SU-DHL-6 (cell line): ENCODE data around the gene MIF4GD.

Experiments used
- H2AFZ ChIP-seq: fragments of 200-600 bp; sonication (generic); 2 replicates; pipeline ENCODE4 v1.6.1; 2014; ENCODE audit warnings: low read depth, mild to moderate bottlenecking, moderate library complexity, mixed read lengths, antibody characterized with exemption, low read length; ENCODE audit not compliant: severe bottlenecking
- H3F3A ChIP-seq: fragments of 200-600 bp; shearing (Covaris generic); 2 replicates; pipeline ENCODE4 v1.6.0; 2016; ENCODE audit warnings: antibody characterized with exemption, mild to moderate bottlenecking; ENCODE audit not compliant: insufficient read depth
- H3K27ac ChIP-seq: fragments of 200-600 bp; sonication (generic); 2 replicates; pipeline ENCODE4 v1.5.1; 2016; ENCODE audit warnings: low read depth, mild to moderate bottlenecking, low read length, moderate library complexity, mixed read lengths
- H3K27me3 ChIP-seq: fragments of 200-600 bp; sonication (generic), shearing (Covaris generic); 2 replicates; pipeline ENCODE4 v1.6.0; 2014; ENCODE audit warnings: mild to moderate bottlenecking, low read length
- H3K36me3 ChIP-seq: fragments of 200-600 bp; sonication (generic); 2 replicates; pipeline ENCODE4 v1.6.1; 2014; ENCODE audit warnings: mild to moderate bottlenecking, low read length, mixed read lengths
- H3K4me2 ChIP-seq: fragments of 300-600, 200-600 bp; shearing (Covaris generic), sonication (generic); 2 replicates; pipeline ENCODE4 v1.6.0; 2014; ENCODE audit warnings: low read length, low read depth, mild to moderate bottlenecking; ENCODE audit not compliant: poor library complexity, severe bottlenecking
- H3K4me3 ChIP-seq: fragments of 200-600 bp; sonication (generic); 2 replicates; pipeline ENCODE4 v1.5.1; 2014; ENCODE audit warnings: antibody characterized with exemption, low read length, mild to moderate bottlenecking, mixed read lengths; ENCODE audit not compliant: insufficient read depth, poor library complexity, severe bottlenecking
- H3K79me2 ChIP-seq: fragments of 200-600 bp; sonication (generic); 2 replicates; pipeline ENCODE4 v1.6.1; 2014; ENCODE audit warnings: mild to moderate bottlenecking, low read length, moderate library complexity; ENCODE audit not compliant: insufficient read depth
- H3K9ac ChIP-seq: fragments of 200-600 bp; sonication (generic); 2 replicates; pipeline ENCODE4 v1.7.0; 2014; ENCODE audit warnings: mild to moderate bottlenecking, low read length
- H3K9me2 ChIP-seq: fragments of 200-600 bp; sonication (generic); replicated peaks from 2 replicates; pipeline ENCODE4 v1.6.1; 2014; ENCODE audit warnings: low read length; ENCODE audit not compliant: insufficient read depth
- H3K9me3 ChIP-seq: fragments of 200-600 bp; sonication (generic); 2 replicates; pipeline ENCODE4 v1.6.1; 2014; ENCODE audit warnings: low read length, mixed read lengths; ENCODE audit not compliant: insufficient read depth
- H4K20me1 ChIP-seq: fragments of 200-600 bp; sonication (generic); 2 replicates; pipeline ENCODE4 v1.6.1; 2014; ENCODE audit warnings: low read depth, mild to moderate bottlenecking, antibody characterized with exemption, low read length, moderate library complexity, mixed read lengths
- CTCF ChIP-seq: fragments of 200-600 bp; sonication (generic); IDR thresholded peaks from one replicate; pipeline ENCODE4 v1.5.1; 2017; ENCODE audit warnings: antibody characterized with exemption, mild to moderate bottlenecking, low read length, moderate library complexity; ENCODE audit not compliant: insufficient read depth, poor library complexity, severe bottlenecking
- EZH2phosphoT487 ChIP-seq: fragments of 200-600 bp; sonication (generic), shearing (Covaris generic); conservative IDR thresholded peaks from 2 replicates; pipeline ENCODE4 v1.6.1; 2018; ENCODE audit warnings: mild to moderate bottlenecking, antibody characterized with exemption, low read length, moderate library complexity, mixed read lengths

The MIF4GD gene

GRCh38 chr17:75242461-75243042 lies 28.5 kb downstream of the MIF4GD start:
- Histone ChIP-seq H4K20me1 (no peaks in the 10 kb centered on the region), H3K9me2 (no peaks in the 10 kb centered on the region), H3K79me2 (peaks cover 6% of the 10 kb centered on the region), H3F3A (peaks cover 6% of the 10 kb centered on the region; the same call in 1 of the 2 replicates), H3K9ac (no peak overlapping the region), H3K27me3 (no peaks in the 10 kb centered on the region), H3K27ac (no peak overlapping the region), H3K4me2 (no peak overlapping the region), H2AFZ (no peak overlapping the region), H3K36me3 (no peaks in the 10 kb centered on the region), H3K9me3 (no peaks in the 10 kb centered on the region), H3K4me3 (no peak overlapping the region)
- no peak for TF ChIP-seq CTCF
- TF ChIP-seq EZH2phosphoT487, result no peak

- Histone ChIP-seq H3K9me2 (no peaks in the 10 kb centered on the region), H3K79me2 (0 out of 2 replicates have a peak, but pooled peaks cover 4% of the 10 kb centered on the region), H2AFZ (no peak overlapping the region), H3K36me3 (no peaks in the 10 kb centered on the region), H3K27me3 (no peaks in the 10 kb centered on the region), H4K20me1 (no peaks in the 10 kb centered on the region), H3K9ac (no peak overlapping the region), H3K9me3 (no peaks in the 10 kb centered on the region), H3K4me3 (no peak overlapping the region), H3K27ac (no peak overlapping the region), H3K4me2 (no peak overlapping the region), H3F3A (peaks cover 6% of the 10 kb centered on the region; the same call in 1 of the 2 replicates)
- TF ChIP-seq EZH2phosphoT487, result no peak
- no peak for TF ChIP-seq CTCF
Observed at GRCh38 chr17:75241996-75242460, 29.0 kb downstream of the MIF4GD start.

- Histone ChIP-seq H3K27ac (no peak overlapping the region), H4K20me1 (no peaks in the 10 kb centered on the region), H2AFZ (no peak overlapping the region), H3K36me3 (no peaks in the 10 kb centered on the region), H3K9me3 (no peaks in the 10 kb centered on the region), H3K9me2 (no peaks in the 10 kb centered on the region), H3F3A (peaks cover 6% of the 10 kb centered on the region; the same call in 1 of the 2 replicates), H3K4me2 (no peak overlapping the region), H3K9ac (no peak overlapping the region), H3K4me3 (no peak overlapping the region), H3K79me2 (no peaks in the 10 kb centered on the region), H3K27me3 (no peaks in the 10 kb centered on the region)
- TF ChIP-seq CTCF (no peak), EZH2phosphoT487 (no peak)
Observed at GRCh38 chr17:75241502-75241901, 29.5 kb downstream of the MIF4GD start.
